ENCODE results near the gene RNF130.
"Not testable (repeated sequence)": the region's sequence is repeated elsewhere in the genome, so short reads cannot be mapped to it uniquely, and the experiment has no call there.

The RNF130 gene

GRCh38 chr5:179969110-179969509 lies 102.4 kb downstream of the RNF130 start:
- Mint-ChIP-seq H3K4me1 (peaks cover 9% of the 10 kb centered on the region), H3K9me3 (no peaks in the 10 kb centered on the region), H3K27ac (no peak overlapping the region), H3K4me3 (no peak overlapping the region), H3K27me3 (no peaks in the 10 kb centered on the region)
- ATAC-seq (no peak), DNase-seq (no peak)

- Mint-ChIP-seq H3K9me3 (no peaks in the 10 kb centered on the region), H3K27me3 (no peaks in the 10 kb centered on the region), H3K4me3 (no peak overlapping the region), H3K4me1 (peaks cover 9% of the 10 kb centered on the region), H3K27ac (peak overlapping the region in 1 of 2 donors; percentile 34)
- ATAC-seq = no peak
- no peak for DNase-seq
These were observed 104.1 kb downstream of the RNF130 start for GRCh38 chr5:179967489-179967888.

- Mint-ChIP-seq H3K27ac (no peak overlapping the region), H3K9me3 (no peaks in the 10 kb centered on the region), H3K27me3 (no peaks in the 10 kb centered on the region), H3K4me1 (no peaks in the 10 kb centered on the region), H3K4me3 (no peak overlapping the region)
- ATAC-seq (no peak), DNase-seq (no peak)
These were observed 107.5 kb downstream of the RNF130 start for GRCh38 chr5:179964015-179964414.

- ATAC-seq (no peak), DNase-seq (no peak)
- Mint-ChIP-seq H3K27me3 (no peaks in the 10 kb centered on the region), H3K27ac (no peak overlapping the region), H3K9me3 (no peaks in the 10 kb centered on the region), H3K4me3 (no peak overlapping the region), H3K4me1 (no peaks in the 10 kb centered on the region)
These were observed 108.2 kb downstream of the RNF130 start for GRCh38 chr5:179963375-179963774.

- no peaks in the 10 kb centered on the region for H3K4me1 Mint-ChIP-seq
These were observed 111.2 kb downstream of the RNF130 start for GRCh38 chr5:179960204-179960831.

GRCh38 chr5:179959641-179960040 lies 111.9 kb downstream of the RNF130 start:
- Mint-ChIP-seq H3K4me1 (no peaks in the 10 kb centered on the region), H3K4me3 (no peak overlapping the region), H3K27me3 (no peaks in the 10 kb centered on the region), H3K27ac (no peak overlapping the region), H3K9me3 (no peaks in the 10 kb centered on the region)
- DNase-seq (no peak), ATAC-seq (no peak)

More at GRCh38 chr5:179960204-179960831, 111.2 kb downstream of the RNF130 start:
- Mint-ChIP-seq H3K27me3 (no peaks in the 10 kb centered on the region), H3K9me3 (no peaks in the 10 kb centered on the region), H3K4me3 (no peak overlapping the region), H3K27ac (no peak overlapping the region)
- DNase-seq = no peak
- ATAC-seq = no peak

- H3K4me3 Mint-ChIP-seq, ATAC-seq, H3K27ac Mint-ChIP-seq, H3K27me3 Mint-ChIP-seq, H3K9me3 Mint-ChIP-seq, DNase-seq, H3K4me1 Mint-ChIP-seq: not testable (repeated sequence)
These were observed 112.4 kb downstream of the RNF130 start for GRCh38 chr5:179959118-179959517.

GRCh38 chr5:179955630-179956029 lies 115.9 kb downstream of the RNF130 start:
- Mint-ChIP-seq H3K27me3 (no peaks in the 10 kb centered on the region), H3K27ac (no peak overlapping the region), H3K4me3 (no peak overlapping the region), H3K4me1 (no peaks in the 10 kb centered on the region), H3K9me3 (no peaks in the 10 kb centered on the region)
- DNase-seq (no peak), ATAC-seq (no peak)

- Mint-ChIP-seq H3K4me1 (no peaks in the 10 kb centered on the region), H3K9me3 (no peaks in the 10 kb centered on the region), H3K4me3 (no peak overlapping the region), H3K27ac (no peak overlapping the region), H3K27me3 (no peaks in the 10 kb centered on the region)
- no peak for ATAC-seq
- DNase-seq = no peak
These were observed 116.5 kb downstream of the RNF130 start for GRCh38 chr5:179955062-179955461.

- Mint-ChIP-seq H3K4me1 (no peaks in the 10 kb centered on the region), H3K27me3 (no peaks in the 10 kb centered on the region), H3K9me3 (no peaks in the 10 kb centered on the region), H3K4me3 (no peak overlapping the region), H3K27ac (no peak overlapping the region)
- ATAC-seq (no peak), DNase-seq (no peak)
These were observed 117.1 kb downstream of the RNF130 start for GRCh38 chr5:179954434-179954833.

- H3K9me3 Mint-ChIP-seq = no peaks in the 10 kb centered on the region
These were observed 117.6 kb downstream of the RNF130 start for GRCh38 chr5:179953987-179954386.

GRCh38 chr5:179936976-179937681 lies 134.4 kb downstream of the RNF130 start:
- Mint-ChIP-seq H3K27me3 (no peaks in the 10 kb centered on the region), H3K4me1 (peaks cover 4% of the 10 kb centered on the region), H3K4me3 (no peak overlapping the region), H3K27ac (no peak overlapping the region), H3K9me3 (no peaks in the 10 kb centered on the region)
- ATAC-seq (no peak), DNase-seq (no peak)

More at GRCh38 chr5:179953987-179954386, 117.6 kb downstream of the RNF130 start:
- ATAC-seq = no peak
- Mint-ChIP-seq H3K27me3 (no peaks in the 10 kb centered on the region), H3K4me1 (no peaks in the 10 kb centered on the region), H3K4me3 (no peak overlapping the region), H3K27ac (no peak overlapping the region)
- DNase-seq = no peak

- ATAC-seq = no peak
- no peaks in the 10 kb centered on the region for H3K9me3 Mint-ChIP-seq
These were observed 140.6 kb downstream of the RNF130 start for GRCh38 chr5:179930788-179931473.

GRCh38 chr5:179927824-179928223 lies 143.7 kb downstream of the RNF130 start:
- Mint-ChIP-seq H3K4me1 (no peaks in the 10 kb centered on the region), H3K27me3 (no peaks in the 10 kb centered on the region), H3K27ac (no peak overlapping the region), H3K9me3 (no peaks in the 10 kb centered on the region), H3K4me3 (no peak overlapping the region)
- no peak for ATAC-seq
- DNase-seq = no peak

More at GRCh38 chr5:179930788-179931473, 140.6 kb downstream of the RNF130 start:
- Mint-ChIP-seq H3K27me3 (no peaks in the 10 kb centered on the region), H3K4me3 (no peak overlapping the region), H3K27ac (no peak overlapping the region), H3K4me1 (no peaks in the 10 kb centered on the region)
- DNase-seq = no peak

- ATAC-seq (no peak), DNase-seq (no peak)
- H3K9me3 Mint-ChIP-seq = no peaks in the 10 kb centered on the region
- H3K4me1 Mint-ChIP-seq = no peaks in the 10 kb centered on the region
- H3K27me3 Mint-ChIP-seq = no peaks in the 10 kb centered on the region
- no peak overlapping the region for H3K4me3 Mint-ChIP-seq
- no peak overlapping the region for H3K27ac Mint-ChIP-seq
These were observed 144.9 kb downstream of the RNF130 start for GRCh38 chr5:179926657-179927056.

- ATAC-seq = no peak
- no peaks in the 10 kb centered on the region for H3K27me3 Mint-ChIP-seq
- no peaks in the 10 kb centered on the region for H3K9me3 Mint-ChIP-seq
- H3K4me3 Mint-ChIP-seq = no peak overlapping the region
- H3K4me1 Mint-ChIP-seq = peaks cover 5% of the 10 kb centered on the region
- no peak overlapping the region for H3K27ac Mint-ChIP-seq
- DNase-seq = no peak
These were observed 148.1 kb downstream of the RNF130 start for GRCh38 chr5:179923436-179923835.

All from stimulated activated naive CD8-positive, alpha-beta T cell treated with anti-CD3 and anti-CD28 coated beads, Interleukin-15, amount 100 ng/mL, for 72 hours (primary cell).